Endothelial cell of umbilical vein (primary cell): ENCODE data around the gene RUBCN. TPM values are rescaled to one million over a fixed set of nuclear protein-coding genes. Genes with fewer than 3 reads are reported as not detected.

Experiments
- BruUV-seq: library from RNA; stranded (reverse); fragments of 400-500 nt; replicated peaks from 2 replicates; lab custom pipeline; 2021; lab: Mats Ljungman, UMichigan
- CTCF ChIA-PET: fragments of 300-600, 350-600 bp; sonication (Branson Sonifier 250); formaldehyde crosslinking; loops from one replicate; lab custom pipeline; 2021; ENCODE audit warnings: antibody characterized with exemption, inconsistent platforms; lab: Charles Lee
- POLR2A ChIA-PET: fragments of 300-600, 350-600 bp; sonication (Branson Sonifier 250); formaldehyde crosslinking; loops from one replicate; lab custom pipeline; 2021; ENCODE audit warnings: antibody characterized with exemption, inconsistent platforms; lab: Charles Lee
- DNase-seq: peaks from one replicate; pipeline ENCODE4 v3.0.0-alpha.2; 2011; ENCODE audit warnings: low read depth, low spot score
- FAIRE-seq: peaks from 2 replicates; lab custom pipeline; 2011; peaks lifted over from hg19 to GRCh38; lab: Jason Lieb, UNC
- H2AFZ ChIP-seq: 2 replicates; pipeline ENCODE4 v1.6.0; 2012; ENCODE audit warnings: low read depth, low read length, control low read depth, inconsistent platforms
- H3K27ac ChIP-seq: 2 replicates; pipeline ENCODE4 v1.5.1; 2011; ENCODE audit warnings: low read depth, mild to moderate bottlenecking, control low read depth, low read length, moderate library complexity; ENCODE audit not compliant: insufficient read depth
- H3K27me3 ChIP-seq, 2 experiments: 2 replicates each; pipeline versions ENCODE4 v1.6.0 to v1.6.1; 2011; ENCODE audit warnings: low read length in 2 of 2, mixed read lengths in 1 of 2; ENCODE audit not compliant: control insufficient read depth in 2 of 2, insufficient read depth in 2 of 2
- H3K36me3 ChIP-seq, 2 experiments: 2 replicates in 1 of 2; 3 replicates in 1 of 2; pipeline ENCODE4 v1.5.1; 2011; ENCODE audit warnings: low read length in 2 of 2, mild to moderate bottlenecking in 1 of 2, moderate library complexity in 1 of 2; ENCODE audit not compliant: control insufficient read depth in 2 of 2, insufficient read depth in 2 of 2; ENCODE audit errors: extremely low read depth in 1 of 2
- H3K4me1 ChIP-seq: 3 replicates; pipeline ENCODE4 v1.5.1; 2011; ENCODE audit warnings: mild to moderate bottlenecking, low read length; ENCODE audit not compliant: control insufficient read depth, insufficient read depth; ENCODE audit errors: extremely low read depth
- H3K4me2 ChIP-seq: 2 replicates; pipeline ENCODE4 v1.6.1; 2011; ENCODE audit warnings: low read length, control low read depth, mixed read lengths; ENCODE audit not compliant: insufficient read depth
- H3K4me3 ChIP-seq, 3 experiments: fragments of 200-600 bp in 1 of 3; sonication (generic), shearing (Covaris generic) in 1 of 3; replicated peaks in 1 of 3; 2 replicates each; pipeline ENCODE4 v1.5.1; 2011 to 2016; ENCODE audit warnings: control low read depth in 3 of 3, low read length in 3 of 3, mild to moderate bottlenecking in 2 of 3, inconsistent platforms in 1 of 3, low read depth in 1 of 3, moderate library complexity in 1 of 3; ENCODE audit not compliant: insufficient read depth in 1 of 3
- H3K79me2 ChIP-seq: 2 replicates; pipeline ENCODE4 v1.6.0; 2012; ENCODE audit warnings: low read length, inconsistent platforms; ENCODE audit not compliant: control insufficient read depth, insufficient read depth
- H3K9ac ChIP-seq: replicated peaks from 2 replicates; pipeline ENCODE3; 2011; ENCODE audit warnings: low read length, control low read depth; ENCODE audit not compliant: insufficient read depth; ENCODE audit errors: extremely low read depth
- H3K9me1 ChIP-seq: replicated peaks from 3 replicates; pipeline ENCODE4 v1.6.0; 2011; ENCODE audit warnings: mild to moderate bottlenecking, low read length; ENCODE audit not compliant: control insufficient read depth, insufficient read depth; ENCODE audit errors: extremely low read depth
- H3K9me3 ChIP-seq: replicated peaks from 2 replicates; pipeline ENCODE4 v1.5.1; 2012; ENCODE audit warnings: low read length, inconsistent platforms; ENCODE audit not compliant: control insufficient read depth, insufficient read depth
- H4K20me1 ChIP-seq: replicated peaks from 2 replicates; pipeline ENCODE3; 2011; ENCODE audit warnings: mild to moderate bottlenecking, low read length; ENCODE audit not compliant: control insufficient read depth, insufficient read depth; ENCODE audit errors: extremely low read depth
- EZH2 ChIP-seq: IDR thresholded peaks from 2 replicates; pipeline ENCODE4 v1.6.1; 2012; ENCODE audit warnings: borderline replicate concordance, low read depth, mild to moderate bottlenecking, moderate library complexity, low read length, inconsistent platforms; ENCODE audit not compliant: severe bottlenecking
- FOS ChIP-seq: IDR thresholded peaks from 2 replicates; pipeline ENCODE4 v1.6.1; 2011; ENCODE audit warnings: mild to moderate bottlenecking, low read length, moderate library complexity, borderline replicate concordance; ENCODE audit not compliant: insufficient read depth
- GATA2 ChIP-seq: IDR thresholded peaks from 2 replicates; pipeline ENCODE4 v1.7.0; 2011; ENCODE audit warnings: low read depth, mild to moderate bottlenecking, moderate library complexity, mixed read lengths, low read length; ENCODE audit not compliant: insufficient read length, insufficient read depth
- JUN ChIP-seq: IDR thresholded peaks from 2 replicates; pipeline ENCODE4 v1.6.1; 2011; ENCODE audit warnings: borderline replicate concordance, low read depth; ENCODE audit not compliant: insufficient read length, insufficient read depth
- MYC ChIP-seq: IDR thresholded peaks from one replicate; pipeline ENCODE4 v1.6.1; 2011; ENCODE audit warnings: mild to moderate bottlenecking, low read depth, low read length
- POLR2A ChIP-seq: IDR thresholded peaks from 2 replicates; pipeline ENCODE4 v1.6.1; 2012; ENCODE audit warnings: low read depth, mild to moderate bottlenecking, control low read depth, low read length
- POLR2AphosphoS5 ChIP-seq: IDR thresholded peaks from 2 replicates; pipeline ENCODE4 v1.6.1; 2012; ENCODE audit warnings: low read depth, mild to moderate bottlenecking, control low read depth, low read length, moderate library complexity; ENCODE audit not compliant: insufficient read depth
- dilution Hi-C: fragments of 300-500 bp; cut with MboI; formaldehyde crosslinking; loops from one replicate; pipeline ENCODE4 v1.15.0; 2019; ENCODE audit warnings: low sequenced_read_pairs; ENCODE audit not compliant: extremely low pct_ligation_motif_present
- intact Hi-C: fragments of 100-400 bp; cut with micrococcal nuclease; formaldehyde crosslinking; loops from one replicate; pipeline ENCODE4 v1.10.0; 2022
- polyA plus RNA-seq, 4 experiments: library from polyadenylated mRNA; depleted of rRNA in 3 of 4; stranded (reverse) in 3 of 4; unstranded in 1 of 4; fragments of >200 nt; gene quantifications; 2 replicates each; pipeline versions ENCODE4 v1.2.1 to v1.2.3, GENCODE V29; 2011 to 2012; ENCODE audit warnings: missing spikeins in 1 of 4
- total RNA-seq: library from RNA; stranded (reverse); gene quantifications from 2 replicates; pipeline ENCODE4 v1.2.3, GENCODE V29; 2021
- TF ChIP-seq, protein P1 (sequence below): IDR thresholded peaks from 2 replicates; pipeline ENCODE4 v1.6.1; 2011; ENCODE audit not compliant: insufficient read depth, insufficient read length
- TF ChIP-seq, protein P2 (sequence below), 2 donors: IDR thresholded peaks; 1 replicate in 1 of 2; 2 replicates in 1 of 2; pipeline ENCODE4 v1.5.1; 2011; ENCODE audit warnings: low read length in 2 of 2, mild to moderate bottlenecking in 2 of 2, moderate library complexity in 2 of 2, control low read depth in 1 of 2, inconsistent platforms in 1 of 2, low read depth in 1 of 2; ENCODE audit not compliant: insufficient read depth in 1 of 2; ENCODE audit errors: extremely low read depth in 1 of 2

The RUBCN gene
- total and polyA plus RNA-seq, 2 donors (not counting 3 experiments of a cell fraction or from before 2014, with no cell fraction given): 15.0 to 25.8 TPM

DNA sequence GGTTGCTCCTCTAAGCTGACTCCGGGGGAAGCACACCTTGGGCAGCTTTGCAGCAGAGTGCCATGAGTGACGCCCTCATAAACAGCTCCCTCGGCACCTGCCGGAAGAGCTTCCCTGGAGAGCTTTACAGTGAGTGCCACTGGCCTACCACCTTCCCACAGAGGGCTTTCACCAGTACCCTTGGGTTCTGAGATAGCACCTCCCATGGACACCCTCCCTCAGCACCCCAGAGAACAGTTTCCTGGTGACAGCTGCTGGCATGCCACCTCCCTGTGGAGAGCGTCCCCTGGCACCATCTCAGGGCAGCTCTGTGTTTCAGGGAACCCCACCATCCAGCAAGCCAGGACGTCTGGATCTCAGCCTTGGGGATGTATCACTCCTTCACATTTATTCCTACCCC is 49.1 kb downstream of the RUBCN start:
- H3K4me3 ChIP-seq: no peak overlapping the region
- dilution Hi-C loops: no loop called here
- intact Hi-C loops: no loop called here
- no peaks in the 10 kb centered on the region for H3K9me3 ChIP-seq
- H3K27ac ChIP-seq: no peak overlapping the region
- H3K27me3 ChIP-seq: no peaks in the 10 kb centered on the region
- ChIA-PET POLR2A (interaction anchor here (0.6 kb wide), 1 partner anchor 807 kb away, joined by 6 read pairs; no protein-coding TSS in a partner anchor), CTCF (interaction anchor here (0.9 to 2.2 kb wide), 3 partner anchors 16 to 88 kb away, joined by 3 to 6 read pairs (median 4); no protein-coding TSS in a partner anchor)
- no peak overlapping the region for H3K4me2 ChIP-seq
- no peak for FAIRE-seq
- no peak overlapping the region for H2AFZ ChIP-seq
- no peaks in the 10 kb centered on the region for H3K9me1 ChIP-seq
- H4K20me1 ChIP-seq: no peaks in the 10 kb centered on the region
- BruUV-seq: no TSS peak
- no peak overlapping the region for H3K9ac ChIP-seq
- no peaks in the 10 kb centered on the region for H3K79me2 ChIP-seq
- DNase-seq: no peak
- H3K4me1 ChIP-seq: no peaks in the 10 kb centered on the region
- TF ChIP-seq JUN (no peak), POLR2AphosphoS5 (no peak), POLR2A (no peak), MYC (no peak), FOS (no peak), EZH2 (no peak), GATA2 (no peak)
- TF ChIP-seq, protein P1, sequence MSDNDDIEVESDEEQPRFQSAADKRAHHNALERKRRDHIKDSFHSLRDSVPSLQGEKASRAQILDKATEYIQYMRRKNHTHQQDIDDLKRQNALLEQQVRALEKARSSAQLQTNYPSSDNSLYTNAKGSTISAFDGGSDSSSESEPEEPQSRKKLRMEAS: no peak
- TF ChIP-seq, protein P2, sequence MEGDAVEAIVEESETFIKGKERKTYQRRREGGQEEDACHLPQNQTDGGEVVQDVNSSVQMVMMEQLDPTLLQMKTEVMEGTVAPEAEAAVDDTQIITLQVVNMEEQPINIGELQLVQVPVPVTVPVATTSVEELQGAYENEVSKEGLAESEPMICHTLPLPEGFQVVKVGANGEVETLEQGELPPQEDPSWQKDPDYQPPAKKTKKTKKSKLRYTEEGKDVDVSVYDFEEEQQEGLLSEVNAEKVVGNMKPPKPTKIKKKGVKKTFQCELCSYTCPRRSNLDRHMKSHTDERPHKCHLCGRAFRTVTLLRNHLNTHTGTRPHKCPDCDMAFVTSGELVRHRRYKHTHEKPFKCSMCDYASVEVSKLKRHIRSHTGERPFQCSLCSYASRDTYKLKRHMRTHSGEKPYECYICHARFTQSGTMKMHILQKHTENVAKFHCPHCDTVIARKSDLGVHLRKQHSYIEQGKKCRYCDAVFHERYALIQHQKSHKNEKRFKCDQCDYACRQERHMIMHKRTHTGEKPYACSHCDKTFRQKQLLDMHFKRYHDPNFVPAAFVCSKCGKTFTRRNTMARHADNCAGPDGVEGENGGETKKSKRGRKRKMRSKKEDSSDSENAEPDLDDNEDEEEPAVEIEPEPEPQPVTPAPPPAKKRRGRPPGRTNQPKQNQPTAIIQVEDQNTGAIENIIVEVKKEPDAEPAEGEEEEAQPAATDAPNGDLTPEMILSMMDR (IDR thresholded peaks at IDR 0.05; ENCODE audit: extremely low read depth in 1 of 2, insufficient read depth in 1 of 2, low read depth in 1 of 2, low read length in 2 of 2): no peak
- peaks cover 0 to 20% of the 10 kb centered on the region in 2 experiments for H3K36me3 ChIP-seq
